ENCODE data around the gene CLPX.
"Not testable (repeated sequence)": the region's sequence is repeated elsewhere in the genome, so short reads cannot be mapped to it uniquely, and the experiment has no call there.

Gene CLPX

DNA sequence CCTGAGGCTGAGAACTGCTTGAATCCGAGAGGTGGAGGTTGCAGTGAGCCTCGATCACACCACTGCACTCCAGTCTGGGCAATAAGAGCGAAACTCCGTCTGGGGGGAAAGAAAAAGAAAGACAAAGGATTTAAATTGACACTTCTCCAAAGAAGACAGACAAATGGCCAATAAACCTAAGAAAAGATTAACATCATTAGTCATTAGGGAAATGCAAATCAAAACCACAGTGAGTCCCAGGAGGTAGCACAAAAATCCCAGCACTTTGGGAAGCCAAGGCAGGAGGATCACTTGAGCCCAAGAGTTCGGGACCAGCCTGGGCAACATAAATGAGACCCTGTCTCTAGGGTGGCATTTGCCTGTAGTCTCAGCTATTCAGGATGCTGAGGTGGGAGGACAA, 12.6 kb downstream of the CLPX start:
- DNase-seq (ENCODE audit: low read depth in 2 of 2) = no peak

DNA sequence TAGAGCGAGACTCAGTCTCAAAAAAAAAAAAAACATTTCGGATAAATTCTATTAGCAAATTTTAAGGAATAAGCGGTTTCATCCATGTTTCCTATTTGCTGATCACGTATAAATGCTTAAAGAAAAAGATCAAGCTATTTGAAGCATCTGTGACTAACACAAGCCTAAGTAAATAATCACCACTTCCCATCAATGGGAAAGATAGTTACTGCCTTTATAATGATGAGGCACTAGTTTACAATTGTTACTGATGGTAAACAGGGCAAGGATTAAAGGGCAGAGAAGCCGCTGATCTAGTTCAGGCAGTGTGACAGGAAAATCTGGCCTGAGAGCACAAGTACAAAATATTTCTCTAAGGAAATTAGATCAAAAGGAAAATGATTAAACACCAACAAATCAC, 13.7 kb downstream of the CLPX start:
- DNase-seq (ENCODE audit: low read depth in 2 of 2) = no peak

GRCh38 chr15:65165875-65166274, 19.3 kb downstream of the CLPX start:
- no peak for DNase-seq (ENCODE audit: low read depth in 2 of 2)

DNA sequence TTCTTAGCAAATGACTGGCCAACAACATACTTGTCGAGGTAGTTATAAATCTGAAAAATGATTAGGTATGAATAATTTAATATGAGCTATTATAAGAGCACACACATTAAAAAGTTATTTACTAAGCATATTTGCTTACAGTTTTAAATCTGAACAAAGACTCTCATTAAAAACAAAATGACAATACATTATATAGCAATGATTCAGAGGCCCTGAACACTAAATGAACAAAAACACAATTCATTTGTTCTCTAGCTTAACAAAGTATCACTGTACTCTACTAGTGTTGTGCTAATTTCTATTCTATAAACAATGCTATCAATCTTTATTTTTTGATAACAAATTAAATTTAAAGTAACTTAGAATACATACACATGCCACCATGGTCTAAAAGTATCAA, 21.0 kb downstream of the CLPX start:
- no peak for DNase-seq (ENCODE audit: low read depth in 2 of 2)

DNA sequence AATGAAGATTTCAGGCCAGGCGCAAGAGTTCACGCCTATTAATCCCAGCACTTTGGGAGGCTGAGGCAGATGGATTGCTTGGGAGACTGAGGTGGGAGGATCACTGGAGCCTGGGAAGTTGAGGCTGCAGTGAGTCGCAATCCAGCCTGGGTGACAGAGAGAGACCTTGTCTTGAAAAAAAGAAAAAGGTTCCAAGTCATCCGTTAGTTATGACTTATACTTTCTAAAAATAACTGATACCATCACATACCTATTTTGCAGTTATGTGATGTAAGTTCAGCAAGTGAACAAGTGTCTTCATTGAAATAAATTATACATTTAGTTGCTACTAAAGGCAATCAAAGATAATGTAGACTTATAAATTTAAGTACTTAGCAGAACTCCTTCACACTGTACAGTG, 22.1 kb downstream of the CLPX start:
- DNase-seq (ENCODE audit: low read depth in 2 of 2) = no peak

DNA sequence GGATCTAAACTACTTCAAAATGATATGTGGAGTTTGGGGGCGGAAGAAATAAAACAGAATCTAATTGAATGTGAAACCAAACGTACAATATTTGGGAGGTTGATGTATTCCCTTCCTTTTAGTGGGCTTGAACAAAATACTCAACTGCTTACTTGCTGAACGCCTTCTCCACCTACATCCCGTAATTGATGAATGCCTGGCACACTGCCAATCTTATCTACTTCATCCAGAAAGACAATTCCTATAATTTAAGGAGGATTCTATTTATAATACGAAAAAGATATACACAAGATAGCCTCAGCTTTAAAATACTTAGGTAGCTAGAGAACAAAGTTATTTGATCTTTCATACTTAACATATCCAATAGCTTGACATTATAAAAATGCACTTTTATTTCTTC, 28.4 kb downstream of the CLPX start:
- no peak for DNase-seq (ENCODE audit: low read depth in 2 of 2)

GRCh38 chr15:65154720-65155119, 30.4 kb downstream of the CLPX start:
- DNase-seq (ENCODE audit: low read depth in 2 of 2) = no peak

DNA sequence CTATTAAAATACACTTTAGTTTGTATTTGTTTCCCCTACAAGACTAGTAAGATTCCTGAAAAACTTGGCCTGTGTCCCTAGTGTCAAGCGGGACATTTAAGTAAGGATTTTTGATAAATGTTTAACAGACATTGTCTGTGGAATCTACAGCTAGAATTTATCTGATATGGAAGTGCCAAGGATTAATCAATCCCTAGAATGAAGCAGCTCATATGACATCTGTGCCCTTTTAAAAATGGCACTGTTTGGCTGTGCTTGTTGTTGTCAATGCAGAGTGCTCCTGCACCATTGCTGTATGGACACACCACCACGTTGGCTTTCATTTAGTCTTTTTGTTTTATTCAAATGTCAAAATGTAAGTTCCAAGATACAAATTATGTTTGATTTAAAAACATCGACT, 37.2 kb downstream of the CLPX start:
- DNase-seq (ENCODE audit: low read depth in 2 of 2) = no peak

- no peak for DNase-seq (ENCODE audit: low read depth in 2 of 2)
Measured at GRCh38 chr15:65146438-65146837, 38.7 kb downstream of the CLPX start.

GRCh38 chr15:65138631-65139030, 46.5 kb downstream of the CLPX start:
- not testable (repeated sequence) for DNase-seq (ENCODE audit: low read depth in 2 of 2)

- not testable (repeated sequence) for DNase-seq (ENCODE audit: low read depth in 2 of 2)
Measured at GRCh38 chr15:65137893-65138292, 47.2 kb downstream of the CLPX start.

DNA sequence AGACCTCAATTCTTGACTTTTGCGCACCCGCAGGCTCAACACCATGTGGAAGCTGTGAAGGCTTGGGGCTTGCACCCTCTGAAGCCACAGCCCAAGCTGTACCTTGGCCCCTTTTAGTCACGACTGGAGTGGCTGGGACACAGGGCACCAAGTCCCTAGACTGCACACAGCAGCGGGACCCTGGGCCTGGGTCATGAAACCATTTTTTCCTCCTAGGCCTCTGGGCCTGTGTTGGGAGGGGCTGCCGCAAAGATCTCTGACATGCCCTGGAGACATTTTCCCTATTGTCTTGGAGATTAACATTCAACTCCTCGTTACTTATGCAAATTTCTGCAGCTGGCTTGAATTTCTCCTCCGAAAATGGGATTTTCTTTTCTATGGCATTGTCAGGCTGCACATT, 48.1 kb downstream of the CLPX start:
- not testable (repeated sequence) for DNase-seq (ENCODE audit: low read depth in 2 of 2)

DNA sequence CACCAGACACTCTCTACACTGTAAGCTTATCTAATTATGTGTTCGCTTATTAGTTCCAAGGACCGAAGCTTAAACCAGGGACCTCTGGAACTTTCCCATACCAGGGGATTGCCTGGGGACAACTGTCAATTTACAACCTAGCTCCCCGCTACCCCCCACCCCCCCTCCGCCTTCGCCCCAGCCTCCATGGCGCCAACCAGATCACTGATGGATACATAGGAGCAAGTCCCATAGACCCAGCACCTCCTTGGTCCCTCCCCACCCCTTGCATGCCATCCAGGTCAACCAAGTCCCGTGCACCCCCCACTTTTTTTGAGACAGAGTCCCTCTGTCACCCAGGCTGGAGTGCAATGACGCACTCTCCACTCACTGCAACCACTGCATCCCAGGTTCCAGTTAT, 50.6 kb downstream of the CLPX start:
- no peak for DNase-seq (ENCODE audit: low read depth in 2 of 2)

DNA sequence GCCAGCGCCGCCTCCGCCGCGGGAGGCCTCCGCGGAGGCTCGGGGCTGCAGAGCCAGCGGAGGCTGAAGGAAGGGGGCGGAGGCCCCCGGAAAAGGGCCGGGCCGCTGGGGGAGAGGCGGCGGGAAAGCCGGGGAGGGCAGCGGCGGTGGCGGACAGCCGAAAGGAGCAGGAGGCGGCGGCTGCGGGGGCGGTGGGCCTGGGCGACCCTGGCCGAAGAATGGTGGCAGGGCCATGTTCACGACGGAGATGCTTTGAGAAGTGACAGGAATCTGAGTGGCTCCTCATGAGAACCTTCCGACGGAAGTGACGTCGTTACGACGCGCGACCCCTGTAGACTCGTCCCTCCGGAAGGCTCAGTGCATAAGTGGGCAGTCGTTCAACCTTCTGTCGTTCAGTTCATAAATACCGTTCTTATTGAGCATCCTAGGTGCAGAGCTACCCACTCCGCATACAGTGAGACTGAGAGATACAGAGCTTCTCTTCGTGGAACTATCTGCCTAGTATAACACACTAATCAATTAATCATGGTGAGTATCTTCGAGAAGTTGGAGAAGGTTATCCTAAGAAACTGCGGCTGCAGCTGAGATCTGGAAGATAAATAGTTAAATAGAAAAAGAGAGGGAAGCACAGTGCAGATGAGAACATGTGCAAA, 51.5 kb downstream of the CLPX start, which contains the start of gene PDCD7:
PDCD7 (minus strand) TSS at position 261 of the 653 bp plus-strand sequence; CDS start at position 234, 27 bp downstream.
- peak; percentile 75 for DNase-seq (ENCODE audit: low read depth in 2 of 2)

DNA sequence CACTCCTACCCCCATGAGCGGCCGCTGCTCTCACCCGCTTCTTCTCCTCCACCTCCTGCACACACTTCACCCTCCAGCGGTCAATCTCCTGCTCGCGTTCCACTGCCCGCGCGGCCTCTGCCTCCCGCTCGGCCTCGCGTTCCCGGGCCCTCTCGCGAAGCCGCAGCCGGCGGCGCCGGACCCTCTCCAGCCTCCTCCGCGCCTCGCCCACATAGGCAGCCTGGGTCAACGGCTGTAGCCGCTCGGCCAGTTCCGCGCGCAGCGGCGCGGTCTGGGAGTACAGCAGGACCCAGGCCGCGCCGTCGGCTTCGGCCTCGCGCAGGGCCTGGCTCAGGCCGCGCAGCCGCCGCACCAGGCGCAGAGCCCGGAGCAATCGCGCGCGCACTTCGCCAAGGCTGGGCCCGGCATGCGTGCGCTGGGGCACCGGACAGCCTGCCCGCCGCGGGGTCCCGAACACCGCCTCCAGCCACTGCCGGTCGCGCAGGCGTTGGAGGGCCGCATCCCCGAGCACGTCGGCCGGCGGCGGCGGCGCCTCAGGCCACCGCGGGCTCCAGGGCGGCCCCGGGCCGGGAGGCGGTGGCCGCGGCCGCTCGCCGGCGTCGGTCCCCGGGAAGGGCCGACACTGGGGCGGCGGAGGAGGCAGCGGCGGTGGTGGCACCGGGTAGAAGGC, 52.1 kb downstream of the CLPX start:
- DNase-seq (ENCODE audit: low read depth in 2 of 2) = peak; percentile 5 to 12

DNA sequence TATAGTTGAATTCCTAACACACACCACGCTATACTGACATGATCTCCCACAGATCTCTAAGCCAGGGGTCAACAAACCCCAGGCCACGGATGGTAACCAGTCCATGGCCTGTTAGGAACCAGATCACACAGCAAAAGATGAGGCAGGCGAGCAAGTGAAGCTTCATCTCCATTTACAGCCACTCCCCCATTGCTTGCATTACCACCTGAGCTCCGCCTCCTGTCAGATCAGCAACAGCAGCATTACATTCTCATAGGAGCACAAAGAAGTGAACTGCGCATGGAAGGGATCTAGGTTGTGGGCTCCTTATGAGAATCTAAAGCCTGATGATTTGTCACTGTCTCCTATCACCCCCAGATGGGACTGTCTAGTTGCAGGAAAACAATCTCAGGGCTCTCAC, 54.2 kb downstream of the CLPX start:
- no peak for DNase-seq (ENCODE audit: low read depth in 2 of 2)

GRCh38 chr15:65115542-65115941, 69.6 kb downstream of the CLPX start:
- no peak for DNase-seq (ENCODE audit: low read depth in 2 of 2)

- no peak for DNase-seq (ENCODE audit: low read depth in 2 of 2)
Measured at GRCh38 chr15:65115086-65115485, 70.1 kb downstream of the CLPX start, which contains the start of gene UBAP1L. TSS of gene UBAP1L (minus strand) at chr15:65115200. CDS start at chr15:65106215, 8,985 bp downstream.

DNA sequence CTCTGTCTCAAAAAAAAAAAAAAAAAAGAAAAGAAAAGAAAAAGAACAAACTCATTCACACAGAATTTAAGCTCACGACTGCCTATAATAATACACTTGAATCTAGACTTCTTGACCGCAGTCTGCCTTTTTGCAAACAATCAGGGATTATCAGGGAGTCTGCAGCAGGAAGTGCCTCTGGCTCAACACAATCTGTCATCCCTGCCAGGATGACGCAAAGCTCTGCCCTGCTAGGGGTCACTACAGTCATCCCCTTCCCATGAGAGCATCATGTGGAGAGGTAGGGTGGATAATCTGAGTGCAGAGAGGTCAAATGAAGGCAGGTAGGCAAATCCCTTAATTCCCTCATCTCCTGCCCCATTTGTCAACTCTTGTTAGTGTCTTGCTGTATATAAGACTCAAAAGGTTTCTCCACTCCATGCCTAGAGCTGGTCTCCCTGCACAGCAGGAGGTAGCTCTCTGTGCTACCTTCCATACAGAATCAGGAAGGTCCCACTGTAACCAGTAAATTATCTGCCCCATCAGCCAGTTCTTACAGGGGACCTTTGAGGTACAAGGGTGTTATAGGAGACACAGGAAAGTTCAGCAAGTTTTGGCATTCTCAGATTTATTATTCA, 74.4 kb downstream of the CLPX start:
- no peak for DNase-seq (ENCODE audit: low read depth in 2 of 2)

DNA sequence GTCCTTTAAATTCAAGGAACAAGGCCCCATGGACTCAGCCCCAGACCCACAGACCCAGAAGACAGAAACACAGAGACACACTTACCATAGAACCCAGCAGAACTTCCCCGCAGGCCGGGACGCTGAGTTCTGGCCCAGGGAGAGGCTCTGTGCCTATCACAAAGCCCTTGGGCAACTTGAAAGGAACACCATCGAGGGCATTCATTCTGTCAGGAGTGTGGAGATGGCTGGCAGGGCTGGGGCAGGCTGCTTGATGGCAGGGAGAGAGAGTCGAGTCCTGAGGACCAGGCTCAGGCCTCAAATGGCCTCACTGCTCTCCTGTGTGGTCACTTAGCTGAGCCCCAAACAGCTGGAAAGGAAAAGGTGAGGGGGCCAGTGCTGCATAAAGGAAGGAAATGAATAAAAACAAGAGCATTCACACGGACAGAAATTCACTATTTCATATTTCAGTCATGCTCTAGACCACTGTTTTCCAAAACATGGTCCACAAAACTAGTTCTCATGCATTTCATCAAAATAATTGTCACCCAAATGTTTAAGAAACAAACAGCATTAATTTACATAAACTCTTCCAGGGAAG, 79.0 kb downstream of the CLPX start:
- DNase-seq (ENCODE audit: low read depth in 2 of 2) = no peak

- no peak for DNase-seq (ENCODE audit: low read depth in 2 of 2)
Measured at GRCh38 chr15:65105038-65105437, 80.1 kb downstream of the CLPX start.

DNA sequence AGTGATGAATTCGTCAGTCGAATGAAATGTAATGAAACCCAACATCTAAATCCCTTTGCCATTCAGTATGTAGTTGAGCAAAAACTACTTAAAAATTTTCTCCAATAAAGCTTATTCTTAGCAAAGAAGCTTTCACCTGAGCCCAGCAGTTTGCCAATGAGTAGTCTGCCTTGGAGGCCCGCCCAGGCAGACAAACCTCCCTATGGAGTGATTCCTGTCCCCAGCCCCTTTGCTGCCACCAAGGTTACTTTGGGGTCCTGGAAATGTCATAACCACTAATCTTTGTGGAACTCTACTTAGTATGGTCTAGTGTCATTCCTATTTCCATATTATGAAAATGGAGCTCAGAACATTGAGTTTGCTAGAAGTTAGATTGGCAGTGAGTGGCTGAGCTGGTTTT, 82.2 kb downstream of the CLPX start:
- DNase-seq (ENCODE audit: low read depth in 2 of 2) = no peak
